ENCODE data around the gene STYXL1.

GRCh38 chr7:76050545-76050944, 2.7 kb upstream of the STYXL1 start:
- TF ChIP-seq TAF1 (IDR thresholded peaks at IDR 0.05; ENCODE audit: low read depth) (no peak), FOXM1 (IDR thresholded peaks at IDR 0.05; ENCODE audit: borderline replicate concordance, low read depth) (no peak)
